Spleen (tissue), 7 donors: ENCODE data around the gene PRKCH.

Source experiments
- CTCF ChIP-seq, 11 experiments: fragments of 200-600 bp in 7 of 11; fragments of 450-650 bp in 4 of 11; sonication (generic) in 4 of 11; IDR thresholded peaks in 8 of 11; conservative IDR thresholded peaks in 3 of 11; 1 replicate in 7 of 11; 2 replicates in 4 of 11; pipeline versions ENCODE4 v1.4.0 to v1.8.0; 2016 to 2021; ENCODE audit warnings: antibody characterized with exemption in 11 of 11, inconsistent platforms in 4 of 11, mild to moderate bottlenecking in 1 of 11
- POLR2A ChIP-seq, 3 donors: fragments of 450-650 bp; IDR thresholded peaks; one replicate each; pipeline ENCODE4 v1.5.1; 2017; ENCODE audit warnings: antibody characterized with exemption in 3 of 3, mild to moderate bottlenecking in 1 of 3
- POLR2AphosphoS5 ChIP-seq, 3 donors: sonication (generic); formaldehyde crosslinking; IDR thresholded peaks; one replicate each; pipeline ENCODE4 v1.5.1; 2017; ENCODE audit warnings: antibody characterized with exemption in 3 of 3
- donor health status: DM: no; HTN: no; CAD: no; lungs with moderate emphysema.
- donor health status: DM: no; HTN: no; CAD: no.
- donor health status: DM: no; HTN: no; CAD: no.

GRCh38 chr14:61566537-61567225, 245.3 kb downstream of the PRKCH start:
- TF ChIP-seq CTCF (IDR thresholded peaks at IDR 0.05 in 8 of 11, conservative IDR thresholded peaks at IDR 0.05 in 3 of 11) (no peak), POLR2A (IDR thresholded peaks at IDR 0.05) (no peak), POLR2AphosphoS5 (IDR thresholded peaks at IDR 0.05) (no peak)
